ENCODE data around the gene SFT2D1. TPM values are rescaled to one million over a fixed set of nuclear protein-coding genes. Genes with fewer than 3 reads are reported as not detected.

The SFT2D1 gene
- total RNA-seq, 1 donor from 2014 or later = 74.1 TPM

DNA sequence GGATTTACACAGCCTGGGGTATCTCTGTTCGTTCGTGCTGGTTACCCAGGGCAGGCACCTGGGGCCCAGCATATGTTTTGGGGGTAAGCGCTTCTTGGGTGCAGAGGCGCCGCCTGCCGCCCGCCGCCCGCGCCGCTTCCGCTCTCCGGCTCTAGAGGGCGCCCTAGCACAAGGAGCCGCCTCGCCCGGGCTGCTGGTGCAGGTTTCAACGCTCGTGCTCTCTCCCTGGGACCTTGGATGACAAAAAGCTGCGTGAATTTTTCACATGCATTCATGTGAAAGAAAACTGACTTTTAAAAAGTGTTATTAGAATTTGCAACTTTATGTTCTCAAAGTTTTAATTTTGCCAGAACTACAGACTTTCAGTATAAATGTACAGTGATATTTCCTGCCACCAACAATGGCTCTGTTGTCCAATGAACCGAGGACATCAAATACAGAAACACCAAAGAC, 66.6 kb downstream of the SFT2D1 start:
- TF ChIP-seq, protein P1, sequence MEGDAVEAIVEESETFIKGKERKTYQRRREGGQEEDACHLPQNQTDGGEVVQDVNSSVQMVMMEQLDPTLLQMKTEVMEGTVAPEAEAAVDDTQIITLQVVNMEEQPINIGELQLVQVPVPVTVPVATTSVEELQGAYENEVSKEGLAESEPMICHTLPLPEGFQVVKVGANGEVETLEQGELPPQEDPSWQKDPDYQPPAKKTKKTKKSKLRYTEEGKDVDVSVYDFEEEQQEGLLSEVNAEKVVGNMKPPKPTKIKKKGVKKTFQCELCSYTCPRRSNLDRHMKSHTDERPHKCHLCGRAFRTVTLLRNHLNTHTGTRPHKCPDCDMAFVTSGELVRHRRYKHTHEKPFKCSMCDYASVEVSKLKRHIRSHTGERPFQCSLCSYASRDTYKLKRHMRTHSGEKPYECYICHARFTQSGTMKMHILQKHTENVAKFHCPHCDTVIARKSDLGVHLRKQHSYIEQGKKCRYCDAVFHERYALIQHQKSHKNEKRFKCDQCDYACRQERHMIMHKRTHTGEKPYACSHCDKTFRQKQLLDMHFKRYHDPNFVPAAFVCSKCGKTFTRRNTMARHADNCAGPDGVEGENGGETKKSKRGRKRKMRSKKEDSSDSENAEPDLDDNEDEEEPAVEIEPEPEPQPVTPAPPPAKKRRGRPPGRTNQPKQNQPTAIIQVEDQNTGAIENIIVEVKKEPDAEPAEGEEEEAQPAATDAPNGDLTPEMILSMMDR (IDR thresholded peaks at IDR 0.05; ENCODE audit: insufficient read depth, low read length, poor library complexity, severe bottlenecking) = peak; percentile 99
- Histone ChIP-seq H3K36me3 (ENCODE audit: control insufficient read depth, insufficient read depth, low read length) (no peaks in the 10 kb centered on the region), H3K27me3 (ENCODE audit: control insufficient read depth, insufficient read depth, low read length) (no peaks in the 10 kb centered on the region), H3K4me3 (ENCODE audit: low read depth, low read length) (no peak overlapping the region)
- DNase-seq (ENCODE audit: low read depth) = no peak

DNA sequence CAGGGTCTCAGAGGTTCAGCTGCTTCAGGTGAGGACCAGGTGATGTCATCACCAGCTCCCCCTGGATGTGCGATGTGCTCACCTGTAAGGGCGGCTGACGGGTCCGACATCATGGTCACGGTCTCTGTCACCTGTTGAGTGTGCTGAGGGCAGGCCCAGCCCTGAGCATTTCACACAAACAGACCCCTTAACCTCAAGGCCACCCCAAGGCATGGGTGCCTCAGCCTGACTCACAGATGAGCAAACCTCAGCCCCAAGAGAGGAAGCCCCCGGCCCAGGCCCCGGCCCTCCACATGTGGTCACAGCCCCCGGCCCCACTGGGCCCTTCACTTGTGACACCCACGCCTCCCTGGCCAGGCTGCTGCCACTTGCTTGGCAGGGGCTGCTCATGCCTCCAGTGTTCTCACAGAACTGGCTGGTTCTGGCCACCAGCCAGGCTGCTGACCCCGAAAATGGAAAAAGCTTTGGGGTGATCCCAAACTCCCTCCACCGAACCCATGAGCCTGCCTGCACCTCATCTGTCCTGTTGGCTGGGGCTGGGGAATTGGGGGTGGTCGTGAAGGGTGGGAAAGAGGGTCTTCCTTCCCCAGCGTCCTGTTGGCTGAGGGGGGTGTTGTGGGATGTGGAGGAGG, 67.5 kb downstream of the SFT2D1 start:
- Histone ChIP-seq H3K36me3 (ENCODE audit: control insufficient read depth, insufficient read depth, low read length) (no peaks in the 10 kb centered on the region), H3K27me3 (ENCODE audit: control insufficient read depth, insufficient read depth, low read length) (no peaks in the 10 kb centered on the region), H3K4me3 (ENCODE audit: low read depth, low read length) (no peak overlapping the region)
- DNase-seq (ENCODE audit: low read depth) = no peak
- TF ChIP-seq, protein P1 (IDR thresholded peaks at IDR 0.05; ENCODE audit: insufficient read depth, low read length, poor library complexity, severe bottlenecking) = no peak

DNA sequence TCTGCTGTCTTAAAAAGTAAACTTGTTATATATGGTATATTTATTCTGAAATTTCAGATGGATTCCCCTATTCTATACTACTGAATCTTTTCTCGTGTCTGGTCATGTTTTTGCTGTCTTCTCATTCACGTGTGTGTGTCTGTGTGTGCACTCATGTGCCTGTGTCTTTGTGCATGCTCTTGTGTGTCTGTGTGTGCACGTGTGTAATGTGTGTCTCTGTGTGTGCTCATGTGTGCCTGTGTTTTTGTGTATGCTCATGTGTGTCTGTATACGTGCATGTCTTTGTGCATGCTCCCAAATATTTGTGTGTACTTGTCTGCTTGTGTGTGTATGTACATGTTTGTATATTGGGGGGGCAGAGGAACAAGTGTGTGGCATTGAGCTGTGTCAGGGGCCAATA, 68.2 kb downstream of the SFT2D1 start:
- H3K36me3 ChIP-seq (ENCODE audit: control insufficient read depth, insufficient read depth, low read length) = no peaks in the 10 kb centered on the region
- H3K27me3 ChIP-seq (ENCODE audit: control insufficient read depth, insufficient read depth, low read length) = no peaks in the 10 kb centered on the region
- no peak for DNase-seq (ENCODE audit: low read depth)
- no peak overlapping the region for H3K4me3 ChIP-seq (ENCODE audit: low read depth, low read length)
- TF ChIP-seq, protein P1 (IDR thresholded peaks at IDR 0.05; ENCODE audit: insufficient read depth, low read length, poor library complexity, severe bottlenecking) = no peak

DNA sequence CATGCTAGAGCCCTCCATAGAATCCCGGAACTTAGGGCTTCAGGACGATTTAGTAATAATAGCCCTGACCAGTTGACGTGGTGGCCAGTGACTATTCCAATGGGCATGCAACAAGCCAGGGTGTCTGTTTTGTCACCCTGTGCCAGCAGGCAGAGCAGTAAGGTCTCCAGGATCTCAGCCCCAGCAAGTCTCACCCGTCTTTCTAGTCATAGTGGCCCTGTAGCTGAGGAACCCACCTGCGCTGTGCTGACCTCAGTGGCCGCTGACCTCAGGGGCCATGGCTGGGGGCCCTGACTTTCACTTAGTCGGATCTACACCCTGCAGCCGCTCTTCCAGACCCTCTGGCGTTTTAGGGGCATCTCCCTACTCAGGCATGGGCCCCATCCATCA, 71.0 kb downstream of the SFT2D1 start:
- no peak for DNase-seq (ENCODE audit: low read depth)
- peaks cover 3% of the 10 kb centered on the region for H3K27me3 ChIP-seq (ENCODE audit: control insufficient read depth, insufficient read depth, low read length)
- TF ChIP-seq, protein P1 (IDR thresholded peaks at IDR 0.05; ENCODE audit: insufficient read depth, low read length, poor library complexity, severe bottlenecking) = no peak
- no peaks in the 10 kb centered on the region for H3K36me3 ChIP-seq (ENCODE audit: control insufficient read depth, insufficient read depth, low read length)
- no peak overlapping the region for H3K4me3 ChIP-seq (ENCODE audit: low read depth, low read length)

DNA sequence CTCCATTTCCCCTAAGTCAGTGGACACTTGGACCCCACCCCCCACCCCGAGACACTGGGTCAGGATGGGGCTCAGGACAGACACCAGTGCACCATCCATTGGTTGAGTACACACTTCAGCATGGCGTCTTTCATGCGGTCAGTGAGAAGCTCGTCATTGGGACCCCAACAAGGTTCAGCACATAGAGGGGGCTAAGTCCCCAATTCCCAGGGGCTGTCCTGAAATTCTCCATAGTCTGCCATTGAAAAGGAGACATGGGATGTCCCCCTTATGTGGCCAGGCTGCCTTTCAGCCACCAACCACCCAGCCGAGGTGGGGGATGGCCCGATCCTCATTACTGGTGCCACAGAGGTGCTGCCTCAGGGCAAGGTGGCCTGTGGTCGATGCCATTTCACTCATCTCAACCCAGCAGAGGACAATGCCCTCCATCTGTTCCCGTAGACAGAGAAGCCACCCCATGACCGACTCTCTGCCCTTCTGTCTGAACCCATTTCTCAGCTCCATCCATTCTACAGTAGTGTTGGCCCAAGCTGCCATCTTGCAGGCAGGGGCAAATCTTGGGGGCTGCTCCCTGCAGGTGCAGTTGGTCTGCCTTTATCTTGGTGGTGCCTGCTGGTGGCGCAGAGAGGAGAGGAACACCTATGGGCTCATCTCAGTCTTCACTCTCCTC, 71.5 kb downstream of the SFT2D1 start:
- H3K36me3 ChIP-seq (ENCODE audit: control insufficient read depth, insufficient read depth, low read length) = no peaks in the 10 kb centered on the region
- H3K27me3 ChIP-seq (ENCODE audit: control insufficient read depth, insufficient read depth, low read length) = peaks cover 3% of the 10 kb centered on the region
- TF ChIP-seq, protein P1 (IDR thresholded peaks at IDR 0.05; ENCODE audit: insufficient read depth, low read length, poor library complexity, severe bottlenecking) = no peak
- no peak overlapping the region for H3K4me3 ChIP-seq (ENCODE audit: low read depth, low read length)
- DNase-seq (ENCODE audit: low read depth) = no peak

Other genes starting within 250 kb of the SFT2D1 start
- gene TBXT, start 174.7 kb downstream of the SFT2D1 start, total RNA-seq = not detected in 2 replicates
- 0.13 and 0.55 TPM in 2 replicates for gene PRR18, start 34.2 kb downstream of the SFT2D1 start, total RNA-seq
- 20.3 and 27.9 TPM in 2 replicates for gene MPC1, start 40.4 kb upstream of the SFT2D1 start, total RNA-seq
- 0.21 and 0.88 TPM in 2 replicates for gene RAMACL, start 244.1 kb upstream of the SFT2D1 start, total RNA-seq

All from kidney epithelial cell (primary cell).